Lung (tissue), 12 donors: Measurements from ENCODE around the gene EHD3. TPM values are rescaled to one million over a fixed set of nuclear protein-coding genes. Genes with fewer than 3 reads are reported as not detected.

Experiments used
- ATAC-seq: fragments of 200-7000 bp; cut with Tn5 transposase; one replicate; pipeline ENCODE4 v1.9.1; 2020; ENCODE audit warnings: moderate number of reproducible peaks; ENCODE audit not compliant: insufficient read depth, low FRiP score
- DNase-seq, 3 donors: peaks; one replicate each; pipeline ENCODE4 v3.0.0-alpha.2; 2013 to 2017
- H3K27ac ChIP-seq, 2 donors: one replicate each; pipeline ENCODE4 v1.5.1; 2013; ENCODE audit warnings: mild to moderate bottlenecking in 2 of 2, moderate library complexity in 2 of 2, control low read depth in 1 of 2, inconsistent platforms in 1 of 2, low read depth in 1 of 2, low read length in 1 of 2
- H3K27me3 ChIP-seq, 3 donors: one replicate each; pipeline ENCODE4 v1.5.1; 2013; ENCODE audit warnings: low read length in 2 of 3; ENCODE audit not compliant: control insufficient read depth in 3 of 3, insufficient read depth in 3 of 3
- H3K36me3 ChIP-seq, 4 donors: one replicate each; pipeline ENCODE4 v1.5.1; 2013; ENCODE audit warnings: low read length in 4 of 4, mild to moderate bottlenecking in 1 of 4, moderate library complexity in 1 of 4; ENCODE audit not compliant: control insufficient read depth in 4 of 4, insufficient read depth in 4 of 4
- H3K4me1 ChIP-seq, 5 donors: one replicate each; pipeline ENCODE4 v1.5.1; 2013; ENCODE audit warnings: low read length in 5 of 5, mild to moderate bottlenecking in 2 of 5, moderate library complexity in 1 of 5; ENCODE audit not compliant: control insufficient read depth in 5 of 5, insufficient read depth in 5 of 5
- H3K4me3 ChIP-seq: one replicate; pipeline ENCODE4 v1.5.1; 2013; ENCODE audit warnings: mild to moderate bottlenecking, control low read depth, moderate library complexity
- H3K9ac ChIP-seq, 2 donors: one replicate each; pipeline ENCODE4 v1.5.1; 2013; ENCODE audit warnings: low read length in 2 of 2, control low read depth in 1 of 2; ENCODE audit not compliant: insufficient read depth in 1 of 2
- H3K9me3 ChIP-seq, 4 donors: one replicate each; pipeline ENCODE4 v1.5.1; 2013; ENCODE audit warnings: low read length in 3 of 4, mild to moderate bottlenecking in 1 of 4, moderate library complexity in 1 of 4; ENCODE audit not compliant: control insufficient read depth in 4 of 4, insufficient read depth in 3 of 4
- CTCF ChIP-seq: IDR thresholded peaks from 2 replicates; pipeline ENCODE4 v1.5.1; 2012; ENCODE audit warnings: mild to moderate bottlenecking; ENCODE audit errors: control extremely low read depth, extremely low read depth
- WGBS, 2 donors: extraction: QIAGEN DNeasy Blood & Tissue Kit; methylation state at CpG; one replicate each; pipeline ENCODE4 v1.1.7; 2013; 5-methylcytosine and 5-hydroxymethylcytosine counted together
- polyA plus RNA-seq, 2 donors: library from polyadenylated mRNA; stranded (reverse); fragments of 200-250 nt; gene quantifications; one replicate each; pipeline ENCODE4 v1.2.1, GENCODE V29; 2013
- total RNA-seq, 2 donors: library from RNA; depleted of rRNA in 1 of 2; stranded (reverse); fragments of >200 nt in 1 of 2; gene quantifications; one replicate each; pipeline ENCODE4 v1.2.1, GENCODE V29; 2014 to 2021
- donor health status: control.
- donor health status: control.
- donor health status: Bipolar disorder and iron deficiency.
- donor health status: healthy.
- donor health status: DM: yes; HTN: yes; CAD: no.

EHD3 gene
- total and polyA plus RNA-seq, 4 donors = 1.5 to 9.5 (median 5.1) TPM

GRCh38 chr2:31212659-31213600, 21.0 kb upstream of the EHD3 start:
- no peaks in the 10 kb centered on the region for H3K9me3 ChIP-seq
- no peaks in the 10 kb centered on the region for H3K4me1 ChIP-seq
- H3K36me3 ChIP-seq = no peaks in the 10 kb centered on the region
- H3K27me3 ChIP-seq = no peaks in the 10 kb centered on the region
- no peak overlapping the region for H3K9ac ChIP-seq
- DNase-seq (no peak), ATAC-seq (no peak)
- no peak overlapping the region for H3K27ac ChIP-seq
- no peak for TF ChIP-seq CTCF
- no peak overlapping the region for H3K4me3 ChIP-seq
- WGBS, 2 donors = 80 to 81% methylated on average over 9 of the region's 9 CpGs

DNA sequence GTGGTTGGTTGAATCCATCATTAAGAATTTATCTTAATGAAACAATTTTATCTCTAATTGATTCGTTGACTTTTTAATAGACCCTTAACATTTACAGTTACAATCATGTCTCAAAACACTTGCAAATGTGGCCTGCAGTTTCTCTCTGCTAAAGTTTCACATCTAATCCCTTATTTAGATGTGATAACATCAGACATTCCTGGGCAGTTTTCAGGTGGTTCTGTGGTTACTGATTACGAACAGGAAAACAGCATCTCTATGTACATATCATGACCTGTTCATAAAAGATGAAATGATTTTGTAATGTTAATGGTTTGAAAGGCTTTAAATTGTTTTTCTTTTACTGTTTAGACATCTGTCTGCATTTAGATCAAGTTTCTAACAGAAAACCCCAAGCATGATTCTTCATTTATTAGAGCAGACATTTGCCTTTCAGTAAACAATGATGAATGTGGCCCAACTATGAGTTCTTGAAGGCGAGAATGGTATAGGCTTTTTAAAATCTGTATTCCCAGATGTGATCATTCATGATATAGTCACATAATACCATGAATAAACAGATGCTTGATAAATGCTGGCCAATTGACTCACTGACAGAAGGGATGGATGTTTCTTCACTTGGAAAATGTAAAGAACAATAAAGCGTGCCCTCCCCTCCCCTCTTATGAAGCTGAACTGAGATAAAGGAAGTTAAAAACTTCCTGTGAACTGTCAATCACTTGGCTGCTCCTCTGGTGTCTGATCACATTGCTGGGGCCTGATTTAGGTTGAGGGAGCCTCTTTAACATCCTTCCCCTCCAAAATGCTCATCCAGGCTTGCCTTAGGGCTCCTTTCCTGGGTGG, 20.1 kb upstream of the EHD3 start:
- 65 to 76% methylated on average over 4 of the region's 4 CpGs for whole genome bisulfite sequencing, 2 donors
- no peaks in the 10 kb centered on the region for H3K4me1 ChIP-seq
- no peak overlapping the region for H3K27ac ChIP-seq
- no peak overlapping the region for H3K9ac ChIP-seq
- H3K36me3 ChIP-seq = no peaks in the 10 kb centered on the region
- no peak for TF ChIP-seq CTCF
- no peaks in the 10 kb centered on the region for H3K9me3 ChIP-seq
- no peak for ATAC-seq
- H3K27me3 ChIP-seq = no peaks in the 10 kb centered on the region
- DNase-seq = no peak
- no peak overlapping the region for H3K4me3 ChIP-seq

GRCh38 chr2:31214444-31214915, 19.5 kb upstream of the EHD3 start:
- DNase-seq = no peak
- Histone ChIP-seq H3K27ac (no peak overlapping the region), H3K27me3 (no peaks in the 10 kb centered on the region), H3K36me3 (no peaks in the 10 kb centered on the region), H3K9ac (no peak overlapping the region), H3K9me3 (no peaks in the 10 kb centered on the region), H3K4me3 (no peak overlapping the region), H3K4me1 (peaks cover 0 to 3% (median 0%) of the 10 kb centered on the region in 5 donors)
- no peak for ATAC-seq
- TF ChIP-seq CTCF = no peak
- 80 to 87% methylated on average over 8 of the region's 8 CpGs for WGBS, 2 donors
